C4-2B (cell line): ENCODE measurements around the gene ITGAV.

Source experiments
- ZFX ChIP-seq: fragments of 450-650 bp; IDR thresholded peaks from 2 replicates; pipeline ENCODE4 v1.6.1; 2017
- TF ChIP-seq, protein P1 (sequence below): fragments of 450-650 bp; conservative IDR thresholded peaks from 2 replicates; pipeline ENCODE4 v1.5.1; 2017; ENCODE audit warnings: mild to moderate bottlenecking

DNA sequence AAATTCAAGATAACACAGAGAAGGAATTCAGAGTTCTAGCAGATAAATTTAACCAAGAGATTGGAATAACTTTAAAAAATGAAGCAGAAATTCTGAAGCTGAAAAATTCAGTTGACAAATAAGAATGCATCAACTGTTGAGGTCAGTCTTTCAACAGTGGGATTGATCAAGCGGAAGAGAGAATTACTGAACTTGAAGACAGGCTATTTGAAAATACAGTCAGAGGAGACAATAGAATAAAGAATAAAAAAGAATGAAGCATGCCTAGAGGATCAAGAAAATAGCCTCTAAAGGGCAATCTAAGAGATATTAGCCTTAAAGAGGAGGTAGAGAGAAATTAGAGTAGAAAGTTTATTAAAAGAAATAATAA is 27.7 kb upstream of the ITGAV start:
- TF ChIP-seq ZFX: no peak
- TF ChIP-seq, protein P1, sequence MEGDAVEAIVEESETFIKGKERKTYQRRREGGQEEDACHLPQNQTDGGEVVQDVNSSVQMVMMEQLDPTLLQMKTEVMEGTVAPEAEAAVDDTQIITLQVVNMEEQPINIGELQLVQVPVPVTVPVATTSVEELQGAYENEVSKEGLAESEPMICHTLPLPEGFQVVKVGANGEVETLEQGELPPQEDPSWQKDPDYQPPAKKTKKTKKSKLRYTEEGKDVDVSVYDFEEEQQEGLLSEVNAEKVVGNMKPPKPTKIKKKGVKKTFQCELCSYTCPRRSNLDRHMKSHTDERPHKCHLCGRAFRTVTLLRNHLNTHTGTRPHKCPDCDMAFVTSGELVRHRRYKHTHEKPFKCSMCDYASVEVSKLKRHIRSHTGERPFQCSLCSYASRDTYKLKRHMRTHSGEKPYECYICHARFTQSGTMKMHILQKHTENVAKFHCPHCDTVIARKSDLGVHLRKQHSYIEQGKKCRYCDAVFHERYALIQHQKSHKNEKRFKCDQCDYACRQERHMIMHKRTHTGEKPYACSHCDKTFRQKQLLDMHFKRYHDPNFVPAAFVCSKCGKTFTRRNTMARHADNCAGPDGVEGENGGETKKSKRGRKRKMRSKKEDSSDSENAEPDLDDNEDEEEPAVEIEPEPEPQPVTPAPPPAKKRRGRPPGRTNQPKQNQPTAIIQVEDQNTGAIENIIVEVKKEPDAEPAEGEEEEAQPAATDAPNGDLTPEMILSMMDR: no peak
